AG04449 (cell line): ENCODE data around the gene MIF4GD.
A peak's percentile ranks its signal among the peaks of the same experiment; 100 is the strongest.

Experiments used
- CTCF ChIA-PET: fragments of 350-600 bp; formaldehyde crosslinking; extraction: SDS; loops from one replicate; lab custom pipeline; 2021; ENCODE audit warnings: antibody characterized with exemption; lab: Yijun Ruan, JAX
- POLR2A ChIA-PET: fragments of 400-600, 350-600 bp; formaldehyde crosslinking; extraction: SDS; loops from one replicate; lab custom pipeline; 2020; ENCODE audit warnings: antibody characterized with exemption, inconsistent platforms; lab: Yijun Ruan, JAX
- DNase-seq: peaks from one replicate; pipeline ENCODE4 v3.0.0-alpha.2; 2010; ENCODE audit warnings: low read depth, low spot score
- H3K4me3 ChIP-seq: 2 replicates; pipeline ENCODE4 v1.5.1; 2011; ENCODE audit warnings: low read depth, mild to moderate bottlenecking, control low read depth, low read length
- TF ChIP-seq, protein P1 (sequence below): IDR thresholded peaks from one replicate; pipeline ENCODE4 v1.5.1; 2011; ENCODE audit warnings: mild to moderate bottlenecking, moderate library complexity, low read length, control low read depth, inconsistent platforms; ENCODE audit not compliant: insufficient read depth; ENCODE audit errors: missing control alignments

MIF4GD gene

DNA sequence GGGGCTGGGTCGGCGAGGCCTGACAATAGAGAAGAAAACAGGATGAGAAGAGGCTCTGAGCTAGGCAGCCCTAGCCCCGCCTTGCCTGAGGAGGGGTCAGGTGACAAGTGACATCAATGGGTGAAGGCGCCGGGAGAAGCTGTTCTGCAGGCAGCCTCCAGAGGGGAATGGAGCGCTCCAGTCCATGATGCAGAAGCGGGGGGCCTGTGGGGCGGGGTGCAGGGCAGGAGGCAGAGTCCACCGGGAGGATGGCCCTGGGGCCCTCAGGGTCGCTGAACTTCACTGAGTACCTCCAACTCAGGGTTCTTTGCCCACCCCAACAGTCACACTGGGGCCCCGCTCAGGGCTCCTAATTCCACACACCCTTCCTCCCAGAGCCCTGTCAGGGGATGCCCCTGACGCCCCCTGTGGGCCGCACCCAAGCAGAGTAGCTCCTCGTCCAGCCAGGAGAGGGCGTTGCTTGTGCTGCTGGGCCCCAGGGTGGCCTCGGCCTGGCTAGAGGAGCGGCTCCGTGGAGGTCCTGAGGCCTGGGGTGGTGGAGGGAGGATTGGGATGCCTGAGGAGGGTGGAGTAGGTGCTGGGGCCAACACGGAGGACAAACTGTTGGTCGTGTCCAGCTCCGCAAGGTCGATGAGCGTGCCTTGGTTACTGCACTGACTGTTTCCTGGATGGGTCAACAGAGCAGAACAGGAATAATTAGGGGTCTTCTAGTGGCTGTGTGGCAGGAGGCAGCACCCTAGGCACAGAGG is 30.5 kb downstream of the MIF4GD start:
- ChIA-PET POLR2A (no interaction called here), CTCF (interaction anchor here (1.0 to 6.0 kb wide), 19 partner anchors 9 to 279 kb away, joined by 3 to 73 read pairs (median 5); partner anchors contain the start of genes GGA3 and MIF4GD)
- no peak for DNase-seq
- TF ChIP-seq, protein P1, sequence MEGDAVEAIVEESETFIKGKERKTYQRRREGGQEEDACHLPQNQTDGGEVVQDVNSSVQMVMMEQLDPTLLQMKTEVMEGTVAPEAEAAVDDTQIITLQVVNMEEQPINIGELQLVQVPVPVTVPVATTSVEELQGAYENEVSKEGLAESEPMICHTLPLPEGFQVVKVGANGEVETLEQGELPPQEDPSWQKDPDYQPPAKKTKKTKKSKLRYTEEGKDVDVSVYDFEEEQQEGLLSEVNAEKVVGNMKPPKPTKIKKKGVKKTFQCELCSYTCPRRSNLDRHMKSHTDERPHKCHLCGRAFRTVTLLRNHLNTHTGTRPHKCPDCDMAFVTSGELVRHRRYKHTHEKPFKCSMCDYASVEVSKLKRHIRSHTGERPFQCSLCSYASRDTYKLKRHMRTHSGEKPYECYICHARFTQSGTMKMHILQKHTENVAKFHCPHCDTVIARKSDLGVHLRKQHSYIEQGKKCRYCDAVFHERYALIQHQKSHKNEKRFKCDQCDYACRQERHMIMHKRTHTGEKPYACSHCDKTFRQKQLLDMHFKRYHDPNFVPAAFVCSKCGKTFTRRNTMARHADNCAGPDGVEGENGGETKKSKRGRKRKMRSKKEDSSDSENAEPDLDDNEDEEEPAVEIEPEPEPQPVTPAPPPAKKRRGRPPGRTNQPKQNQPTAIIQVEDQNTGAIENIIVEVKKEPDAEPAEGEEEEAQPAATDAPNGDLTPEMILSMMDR: peak; percentile 87
- no peak overlapping the region for H3K4me3 ChIP-seq

DNA sequence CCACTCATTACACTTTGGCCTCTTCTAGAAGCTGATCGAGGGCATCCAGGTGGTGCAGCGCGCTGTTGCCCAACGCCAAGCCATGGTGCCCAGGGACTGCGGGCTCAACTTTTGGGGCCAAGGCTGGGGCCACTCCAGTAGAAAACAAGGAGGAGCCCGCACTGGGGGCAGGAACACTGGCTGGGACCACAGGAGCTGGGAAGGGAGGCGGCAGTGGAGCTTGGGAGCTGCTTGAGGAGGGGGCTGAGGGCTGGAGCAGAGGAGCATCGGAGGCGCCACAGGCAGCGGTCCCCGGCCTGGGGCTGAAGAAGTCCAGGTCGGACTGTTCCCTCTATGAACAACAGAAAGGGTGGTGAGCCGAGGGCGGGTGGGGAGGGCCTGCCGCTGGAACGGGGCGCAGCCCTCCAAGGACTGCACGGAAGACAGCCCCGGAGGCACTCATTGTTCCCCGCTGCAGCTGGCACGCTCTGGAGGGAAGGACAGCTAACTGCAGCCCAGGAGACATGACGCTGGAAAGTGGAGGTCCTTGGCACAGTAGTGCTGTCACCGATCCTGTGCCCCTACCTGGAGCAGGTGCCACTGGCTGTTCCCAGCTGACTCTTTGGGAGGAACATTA is 31.1 kb downstream of the MIF4GD start:
- ChIA-PET POLR2A (interaction anchor here (0.8 to 1.5 kb wide), 3 partner anchors 10 to 125 kb away, joined by 3 to 5 read pairs (median 3); no protein-coding TSS in a partner anchor), CTCF (interaction anchor here (0.7 to 6.0 kb wide), 26 partner anchors 9 to 1457 kb away, joined by 3 to 73 read pairs (median 4); partner anchors contain the start of genes GGA3 and MIF4GD)
- no peak for DNase-seq
- no peak overlapping the region for H3K4me3 ChIP-seq
- TF ChIP-seq, protein P1: no peak

- TF ChIP-seq, protein P1: no peak
- POLR2A ChIA-PET: interaction anchor here (0.8 to 1.5 kb wide), 3 partner anchors 10 to 125 kb away, joined by 3 to 5 read pairs (median 3); no protein-coding TSS in a partner anchor
- CTCF ChIA-PET: interaction anchor here (0.7 to 6.0 kb wide), 22 partner anchors 9 to 1458 kb away, joined by 3 to 73 read pairs (median 5); partner anchors contain the start of genes GGA3 and MIF4GD
- H3K4me3 ChIP-seq: no peak overlapping the region
- no peak for DNase-seq
Observed at GRCh38 chr17:75239214-75239613, 31.8 kb downstream of the MIF4GD start.

- DNase-seq: no peak
- ChIA-PET POLR2A (interaction anchor here (1.4 to 1.5 kb wide), 2 partner anchors 9 to 124 kb away, joined by 3 to 5 read pairs; no protein-coding TSS in a partner anchor), CTCF (interaction anchor here (0.7 to 6.0 kb wide), 22 partner anchors 8 to 403 kb away, joined by 3 to 73 read pairs (median 5); partner anchors contain the start of genes GGA3 and MIF4GD)
- TF ChIP-seq, protein P1: peak; percentile 89
- H3K4me3 ChIP-seq: no peak overlapping the region
Observed at GRCh38 chr17:75238684-75239191, 32.3 kb downstream of the MIF4GD start.

DNA sequence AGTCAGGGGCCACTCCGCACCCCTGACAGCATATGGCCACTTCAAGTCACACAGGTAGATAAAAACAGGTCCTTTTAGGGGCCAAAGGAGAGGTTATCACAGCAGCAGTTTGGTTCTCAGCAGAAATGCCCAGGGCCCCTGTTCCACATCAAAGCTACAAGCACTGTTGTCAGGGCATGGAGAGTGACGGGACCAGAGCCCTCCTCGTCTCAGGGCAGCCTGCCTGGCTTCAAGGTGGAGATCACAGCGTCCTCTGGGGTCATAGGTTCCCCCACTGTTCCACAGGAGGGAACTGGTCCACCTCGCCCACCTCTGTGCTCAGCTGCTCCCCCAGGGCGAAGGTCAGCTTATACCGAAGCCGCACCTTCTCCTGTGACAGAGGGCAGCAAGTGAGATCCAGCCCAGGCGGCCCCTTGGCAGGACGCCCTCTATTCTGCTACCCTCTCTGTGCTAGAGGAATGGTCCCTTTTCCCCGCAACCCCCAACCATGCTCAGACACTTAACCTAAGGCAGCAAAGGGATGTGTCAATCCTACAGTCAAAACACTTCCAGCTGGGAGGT is 32.9 kb downstream of the MIF4GD start:
- POLR2A ChIA-PET: interaction anchor here (0.6 kb wide), 1 partner anchor 31 kb away, joined by 4 read pairs; no protein-coding TSS in a partner anchor
- CTCF ChIA-PET: interaction anchor here (0.8 to 6.0 kb wide), 20 partner anchors 8 to 276 kb away, joined by 3 to 73 read pairs (median 6); partner anchors contain the start of genes MIF4GD and NUP85
- DNase-seq: no peak
- no peak overlapping the region for H3K4me3 ChIP-seq
- TF ChIP-seq, protein P1: no peak
